Fibroblast of lung (primary cell): ENCODE data around the gene MAP1B.
"Not testable (repeated sequence)": the region's sequence is repeated elsewhere in the genome, so short reads cannot be mapped to it uniquely, and the experiment has no call there.

Experiments
- EZH2 ChIP-seq: IDR thresholded peaks from 2 replicates; pipeline ENCODE4 v1.5.1; 2012; ENCODE audit warnings: low read length, control low read depth, mild to moderate bottlenecking; ENCODE audit errors: missing control alignments
- TF ChIP-seq, protein P1 (sequence below), 2 donors: IDR thresholded peaks in 1 of 2; conservative IDR thresholded peaks in 1 of 2; 1 replicate in 1 of 2; 2 replicates in 1 of 2; pipeline ENCODE4 v1.5.1; 2011 to 2012; ENCODE audit warnings: low read length in 2 of 2, control low read depth in 1 of 2, inconsistent platforms in 1 of 2, low read depth in 1 of 2, mild to moderate bottlenecking in 1 of 2

- TF ChIP-seq, protein P1, sequence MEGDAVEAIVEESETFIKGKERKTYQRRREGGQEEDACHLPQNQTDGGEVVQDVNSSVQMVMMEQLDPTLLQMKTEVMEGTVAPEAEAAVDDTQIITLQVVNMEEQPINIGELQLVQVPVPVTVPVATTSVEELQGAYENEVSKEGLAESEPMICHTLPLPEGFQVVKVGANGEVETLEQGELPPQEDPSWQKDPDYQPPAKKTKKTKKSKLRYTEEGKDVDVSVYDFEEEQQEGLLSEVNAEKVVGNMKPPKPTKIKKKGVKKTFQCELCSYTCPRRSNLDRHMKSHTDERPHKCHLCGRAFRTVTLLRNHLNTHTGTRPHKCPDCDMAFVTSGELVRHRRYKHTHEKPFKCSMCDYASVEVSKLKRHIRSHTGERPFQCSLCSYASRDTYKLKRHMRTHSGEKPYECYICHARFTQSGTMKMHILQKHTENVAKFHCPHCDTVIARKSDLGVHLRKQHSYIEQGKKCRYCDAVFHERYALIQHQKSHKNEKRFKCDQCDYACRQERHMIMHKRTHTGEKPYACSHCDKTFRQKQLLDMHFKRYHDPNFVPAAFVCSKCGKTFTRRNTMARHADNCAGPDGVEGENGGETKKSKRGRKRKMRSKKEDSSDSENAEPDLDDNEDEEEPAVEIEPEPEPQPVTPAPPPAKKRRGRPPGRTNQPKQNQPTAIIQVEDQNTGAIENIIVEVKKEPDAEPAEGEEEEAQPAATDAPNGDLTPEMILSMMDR (conservative IDR thresholded peaks at IDR 0.05 in 1 of 2, IDR thresholded peaks at IDR 0.05 in 1 of 2; ENCODE audit: low read depth in 1 of 2, low read length in 2 of 2), result not testable (repeated sequence)
- not testable (repeated sequence) for TF ChIP-seq EZH2
These were observed 63.9 kb downstream of the MAP1B start for GRCh38 chr5:72171181-72171580.
